OCI-LY7 (cell line): ENCODE results near the gene IPO11. TPM values are rescaled to one million over a fixed set of nuclear protein-coding genes. Genes with fewer than 3 reads are reported as not detected.

ENCODE experiments used
- BruUV-seq: library from RNA; stranded (reverse); fragments of 400-500 nt; replicated peaks from 2 replicates; lab custom pipeline; 2021; lab: Mats Ljungman, UMichigan
- CTCF ChIA-PET: fragments of 300-600 bp; sonication (Branson Sonifier 250); formaldehyde crosslinking; loops from one replicate; lab custom pipeline; 2022; ENCODE audit warnings: antibody characterized with exemption; ENCODE audit not compliant: unreplicated experiment; lab: Charles Lee
- POLR2A ChIA-PET: fragments of 300-600 bp; sonication (Branson Sonifier 250); formaldehyde crosslinking; loops from one replicate; lab custom pipeline; 2022; ENCODE audit warnings: antibody characterized with exemption; lab: Charles Lee
- DNase-seq: peaks from one replicate; pipeline ENCODE4 v3.0.0-alpha.2; 2015; ENCODE audit warnings: low spot score
- H2AFZ ChIP-seq: fragments of 200-600 bp; sonication (generic), shearing (Covaris generic); 2 replicates; pipeline ENCODE4 v1.6.1; 2014; ENCODE audit warnings: mild to moderate bottlenecking, antibody characterized with exemption, low read length, moderate library complexity
- H3K27ac ChIP-seq: fragments of 200-600 bp; sonication (generic); 2 replicates; pipeline ENCODE4 v1.5.1; 2014; ENCODE audit warnings: mixed run types, low read depth, mild to moderate bottlenecking, moderate library complexity, low read length, inconsistent platforms; ENCODE audit not compliant: poor library complexity, severe bottlenecking
- H3K36me3 ChIP-seq: fragments of 200-600 bp; sonication (generic); 2 replicates; pipeline ENCODE4 v1.6.1; 2014; ENCODE audit warnings: mild to moderate bottlenecking, antibody characterized with exemption, low read length, moderate library complexity, mixed read lengths; ENCODE audit not compliant: insufficient read depth
- H3K4me1 ChIP-seq: fragments of 200-600 bp; sonication (generic); 2 replicates; pipeline ENCODE4 v1.5.1; 2014; ENCODE audit warnings: mild to moderate bottlenecking, low read length; ENCODE audit not compliant: insufficient read depth, poor library complexity, severe bottlenecking
- H3K4me2 ChIP-seq: fragments of 200-600 bp; sonication (generic); 2 replicates; pipeline ENCODE4 v1.6.1; 2014; ENCODE audit warnings: mild to moderate bottlenecking, low read length
- H3K4me3 ChIP-seq: fragments of 200-600 bp; sonication (generic); 2 replicates; pipeline ENCODE4 v1.5.1; 2014; ENCODE audit warnings: mild to moderate bottlenecking, low read depth, low read length; ENCODE audit not compliant: poor library complexity, severe bottlenecking
- H3K79me2 ChIP-seq: fragments of 200-600 bp; sonication (generic); 2 replicates; pipeline ENCODE4 v1.6.1; 2016; ENCODE audit warnings: low read depth, mild to moderate bottlenecking, low read length, moderate library complexity, mixed read lengths; ENCODE audit not compliant: insufficient read depth
- H3K9me2 ChIP-seq: fragments of 200-600 bp; sonication (generic); 2 replicates; pipeline ENCODE4 v1.6.1; 2016; ENCODE audit warnings: mild to moderate bottlenecking, low read length, mixed read lengths; ENCODE audit not compliant: insufficient read depth
- H3K9me3 ChIP-seq: fragments of 200-600 bp; sonication (generic); 2 replicates; pipeline ENCODE4 v1.6.1; 2014; ENCODE audit warnings: mild to moderate bottlenecking, mixed run types, low read length, mixed read lengths
- H4K20me1 ChIP-seq: fragments of 200-600 bp; sonication (generic); 2 replicates; pipeline ENCODE4 v1.6.1; 2014; ENCODE audit warnings: mild to moderate bottlenecking, antibody characterized with exemption, low read length, moderate library complexity, mixed read lengths; ENCODE audit not compliant: insufficient read depth
- EZH2phosphoT487 ChIP-seq: fragments of 200-600 bp; sonication (generic); IDR thresholded peaks from 2 replicates; pipeline ENCODE4 v1.6.1; 2018; ENCODE audit warnings: low read depth, borderline replicate concordance, mild to moderate bottlenecking, mixed run types, antibody characterized with exemption, low read length, moderate library complexity, mixed read lengths
- intact Hi-C: fragments of 100-400 bp; cut with micrococcal nuclease; formaldehyde crosslinking; loops from one replicate; pipeline ENCODE4 v1.10.0; 2022; ENCODE audit not compliant: unreplicated experiment
- total RNA-seq, 2 experiments: library from RNA; depleted of rRNA in 1 of 2; stranded (reverse); fragments of >200 nt in 1 of 2; shearing (Covaris generic) in 1 of 2; gene quantifications; 2 replicates each; pipeline ENCODE4 v1.2.3, GENCODE V29; 2014 to 2022
- TF ChIP-seq, protein P1 (sequence below): fragments of 200-600 bp; sonication (generic); conservative IDR thresholded peaks from 2 replicates; pipeline ENCODE4 v1.5.1; 2014; ENCODE audit warnings: mild to moderate bottlenecking, antibody characterized with exemption, low read length, moderate library complexity, mixed read lengths

IPO11 gene
- total RNA-seq, 2 experiments from 2014 or later, result 26.1 to 59.9 TPM

DNA sequence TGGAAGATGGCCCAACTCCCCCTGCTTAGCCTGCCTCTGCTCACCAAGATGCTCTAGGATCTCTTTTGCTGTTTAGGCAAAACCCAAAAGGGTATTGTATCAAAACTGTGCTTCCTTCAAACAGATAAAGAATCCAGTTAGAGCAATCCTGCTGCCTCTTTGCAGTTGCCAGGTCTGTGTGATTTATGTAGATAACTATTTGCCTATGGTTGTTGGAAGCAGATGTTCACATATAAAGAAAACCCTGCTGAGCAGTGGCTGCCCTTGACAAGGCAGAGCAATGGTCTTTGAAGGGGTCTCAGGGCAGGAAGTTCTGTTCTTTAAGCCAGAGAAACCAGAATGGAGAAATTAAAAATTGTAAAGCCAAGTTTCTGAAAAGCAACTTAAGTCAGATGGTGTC is 234.7 kb downstream of the IPO11 start:
- no TSS peak for BruUV-seq
- H3K9me2 ChIP-seq, result no peaks in the 10 kb centered on the region
- no peaks in the 10 kb centered on the region for H3K36me3 ChIP-seq
- intact Hi-C loops, result no loop called here
- no peaks in the 10 kb centered on the region for H3K9me3 ChIP-seq
- ChIA-PET CTCF (no interaction called here), POLR2A (no interaction called here)
- no peak for TF ChIP-seq EZH2phosphoT487
- TF ChIP-seq, protein P1, sequence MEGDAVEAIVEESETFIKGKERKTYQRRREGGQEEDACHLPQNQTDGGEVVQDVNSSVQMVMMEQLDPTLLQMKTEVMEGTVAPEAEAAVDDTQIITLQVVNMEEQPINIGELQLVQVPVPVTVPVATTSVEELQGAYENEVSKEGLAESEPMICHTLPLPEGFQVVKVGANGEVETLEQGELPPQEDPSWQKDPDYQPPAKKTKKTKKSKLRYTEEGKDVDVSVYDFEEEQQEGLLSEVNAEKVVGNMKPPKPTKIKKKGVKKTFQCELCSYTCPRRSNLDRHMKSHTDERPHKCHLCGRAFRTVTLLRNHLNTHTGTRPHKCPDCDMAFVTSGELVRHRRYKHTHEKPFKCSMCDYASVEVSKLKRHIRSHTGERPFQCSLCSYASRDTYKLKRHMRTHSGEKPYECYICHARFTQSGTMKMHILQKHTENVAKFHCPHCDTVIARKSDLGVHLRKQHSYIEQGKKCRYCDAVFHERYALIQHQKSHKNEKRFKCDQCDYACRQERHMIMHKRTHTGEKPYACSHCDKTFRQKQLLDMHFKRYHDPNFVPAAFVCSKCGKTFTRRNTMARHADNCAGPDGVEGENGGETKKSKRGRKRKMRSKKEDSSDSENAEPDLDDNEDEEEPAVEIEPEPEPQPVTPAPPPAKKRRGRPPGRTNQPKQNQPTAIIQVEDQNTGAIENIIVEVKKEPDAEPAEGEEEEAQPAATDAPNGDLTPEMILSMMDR, result no peak
- no peaks in the 10 kb centered on the region for H3K79me2 ChIP-seq
- H3K4me3 ChIP-seq, result no peak overlapping the region
- no peak overlapping the region for H3K4me2 ChIP-seq
- H2AFZ ChIP-seq, result no peak overlapping the region
- H3K27ac ChIP-seq, result no peak overlapping the region
- H4K20me1 ChIP-seq, result no peaks in the 10 kb centered on the region
- DNase-seq, result no peak
- no peaks in the 10 kb centered on the region for H3K4me1 ChIP-seq

DNA sequence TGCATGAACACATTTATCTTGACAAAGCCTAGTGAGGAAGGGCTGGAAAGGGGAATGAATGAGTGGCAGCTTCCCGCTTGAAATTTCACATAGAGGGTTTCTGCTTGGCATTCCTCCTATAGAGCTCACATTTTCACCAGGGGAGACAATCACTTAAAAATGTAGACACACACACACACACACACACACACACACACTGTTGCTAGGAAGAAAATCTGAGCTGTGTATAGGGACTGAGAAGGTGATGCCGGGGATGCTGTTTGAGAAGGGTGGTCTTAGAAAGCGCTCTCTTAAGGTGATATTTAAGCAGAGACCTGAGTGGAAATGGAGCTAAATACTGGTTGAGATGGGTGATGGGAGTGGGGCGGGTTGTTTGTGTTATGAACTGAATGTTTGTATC is 236.5 kb downstream of the IPO11 start:
- no peak overlapping the region for H2AFZ ChIP-seq
- no peak overlapping the region for H3K4me2 ChIP-seq
- no peak for DNase-seq
- peaks cover 7% of the 10 kb centered on the region for H3K4me1 ChIP-seq
- BruUV-seq, result no TSS peak
- no peaks in the 10 kb centered on the region for H3K9me3 ChIP-seq
- no peak for TF ChIP-seq EZH2phosphoT487
- TF ChIP-seq, protein P1, result no peak
- CTCF ChIA-PET, result interaction anchor here (0.6 kb wide), 1 partner anchor 37 kb away, joined by 3 read pairs; no protein-coding TSS in a partner anchor
- no peak overlapping the region for H3K4me3 ChIP-seq
- POLR2A ChIA-PET, result no interaction called here
- no peaks in the 10 kb centered on the region for H3K36me3 ChIP-seq
- no peaks in the 10 kb centered on the region for H3K9me2 ChIP-seq
- intact Hi-C loops, result no loop called here
- H3K79me2 ChIP-seq, result no peaks in the 10 kb centered on the region
- no peaks in the 10 kb centered on the region for H4K20me1 ChIP-seq
- H3K27ac ChIP-seq, result no peak overlapping the region

DNA sequence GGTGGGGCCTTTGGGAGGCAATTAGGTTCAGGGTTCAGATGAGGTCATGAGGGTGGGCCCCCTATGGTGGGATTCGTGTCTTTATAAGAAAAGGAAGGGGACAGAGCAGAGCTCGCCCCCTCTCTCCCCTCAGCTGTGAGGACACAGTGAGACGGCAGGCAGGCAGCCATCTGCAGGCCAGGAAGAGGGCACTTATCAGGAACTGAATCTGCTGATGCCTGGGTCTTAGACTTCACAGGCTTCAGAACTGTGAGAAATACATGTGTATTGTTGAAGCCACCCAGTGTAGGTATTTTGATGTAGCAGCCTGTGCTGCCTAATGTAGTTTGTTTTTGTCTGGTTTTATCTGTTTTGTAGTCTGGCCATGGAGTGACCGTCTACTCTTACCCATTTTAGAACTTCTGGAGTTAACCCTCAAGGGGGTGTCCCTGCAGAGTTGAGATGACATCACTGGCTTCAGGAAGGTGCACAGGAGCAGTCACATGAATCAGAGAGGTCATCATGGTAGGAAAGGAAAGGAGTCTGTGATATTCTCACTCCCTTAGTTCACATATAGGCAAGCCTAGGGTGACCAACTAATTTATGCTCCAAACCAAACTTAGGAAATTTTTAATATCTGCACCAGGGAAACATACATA is 237.0 kb downstream of the IPO11 start:
- intact Hi-C loops, result no loop called here
- POLR2A ChIA-PET, result no interaction called here
- CTCF ChIA-PET, result interaction anchor here (0.6 kb wide), 1 partner anchor 36 kb away, joined by 3 read pairs; no protein-coding TSS in a partner anchor
- Histone ChIP-seq H4K20me1 (no peaks in the 10 kb centered on the region), H3K27ac (no peak overlapping the region), H3K4me3 (no peak overlapping the region), H2AFZ (no peak overlapping the region), H3K36me3 (no peaks in the 10 kb centered on the region), H3K79me2 (no peaks in the 10 kb centered on the region), H3K4me1 (peaks cover 7% of the 10 kb centered on the region), H3K9me2 (no peaks in the 10 kb centered on the region), H3K4me2 (no peak overlapping the region), H3K9me3 (no peaks in the 10 kb centered on the region)
- BruUV-seq, result no TSS peak
- TF ChIP-seq, protein P1, result no peak
- TF ChIP-seq EZH2phosphoT487, result no peak
- DNase-seq, result no peak
